H9 (cell line): ENCODE measurements around the gene ARHGEF5. TPM values are rescaled to one million over a fixed set of nuclear protein-coding genes. Genes with fewer than 3 reads are reported as not detected.

Source experiments
- DNase-seq: peaks from one replicate; pipeline ENCODE4 v3.0.0-alpha.2; 2017
- H2AFZ ChIP-seq: one replicate; pipeline ENCODE4 v1.6.1; 2013; ENCODE audit warnings: mild to moderate bottlenecking, low read length, control low read depth, moderate library complexity
- H2AK5ac ChIP-seq: 2 replicates; pipeline ENCODE4 v1.6.1; 2013; ENCODE audit warnings: low read length, control low read depth, mixed read lengths; ENCODE audit not compliant: insufficient read length
- H2BK120ac ChIP-seq: one replicate; pipeline ENCODE4 v1.6.1; 2013; ENCODE audit warnings: low read depth, mild to moderate bottlenecking, low read length, control low read depth, inconsistent platforms; ENCODE audit not compliant: poor library complexity, severe bottlenecking
- H2BK12ac ChIP-seq: 2 replicates; pipeline ENCODE4 v1.6.1; 2013; ENCODE audit warnings: low read length, control low read depth, mixed read lengths, low read depth; ENCODE audit not compliant: insufficient read length
- H2BK15ac ChIP-seq: 2 replicates; pipeline ENCODE4 v1.6.1; 2013; ENCODE audit warnings: low read depth, low read length, control low read depth
- H2BK20ac ChIP-seq: one replicate; pipeline ENCODE4 v1.6.1; 2013; ENCODE audit warnings: low read depth, mild to moderate bottlenecking, low read length, control low read depth, inconsistent platforms; ENCODE audit not compliant: poor library complexity, severe bottlenecking
- H2BK5ac ChIP-seq: 2 replicates; pipeline ENCODE4 v1.6.1; 2013; ENCODE audit warnings: low read length, control low read depth, mixed read lengths; ENCODE audit not compliant: insufficient read length
- H3K14ac ChIP-seq: 2 replicates; pipeline ENCODE4 v1.6.1; 2013; ENCODE audit warnings: low read length, control low read depth; ENCODE audit not compliant: insufficient read depth
- H3K18ac ChIP-seq: 2 replicates; pipeline ENCODE4 v1.6.1; 2013; ENCODE audit warnings: low read depth, mild to moderate bottlenecking, mixed read lengths, low read length, control low read depth; ENCODE audit not compliant: insufficient read length
- H3K23ac ChIP-seq: 2 replicates; pipeline ENCODE4 v1.6.1; 2013; ENCODE audit warnings: low read length, control low read depth, mixed read lengths, low read depth; ENCODE audit not compliant: insufficient read length
- H3K23me2 ChIP-seq: 2 replicates; pipeline ENCODE4 v1.6.1; 2013; ENCODE audit warnings: low read depth, mild to moderate bottlenecking, mixed read lengths, low read length, control low read depth; ENCODE audit not compliant: insufficient read length, poor library complexity, severe bottlenecking
- H3K27ac ChIP-seq: 2 replicates; pipeline ENCODE4 v1.5.1; 2013; ENCODE audit warnings: low read length, control low read depth, mixed read lengths, low read depth; ENCODE audit not compliant: insufficient read length
- H3K27me3 ChIP-seq: 2 replicates; pipeline ENCODE4 v1.6.1; 2013; ENCODE audit warnings: low read length, control low read depth, inconsistent platforms; ENCODE audit not compliant: insufficient read depth
- H3K4ac ChIP-seq: 2 replicates; pipeline ENCODE4 v1.6.1; 2013; ENCODE audit warnings: low read depth, mild to moderate bottlenecking, control low read depth, inconsistent platforms, low read length, moderate library complexity
- H3K4me1 ChIP-seq: 2 replicates; pipeline ENCODE4 v1.6.1; 2013; ENCODE audit warnings: low read length, control low read depth, inconsistent platforms; ENCODE audit not compliant: insufficient read depth
- H3K4me2 ChIP-seq: 2 replicates; pipeline ENCODE4 v1.6.1; 2013; ENCODE audit warnings: low read length, control low read depth, mixed read lengths; ENCODE audit not compliant: insufficient read length, insufficient read depth
- H3K56ac ChIP-seq: 2 replicates; pipeline ENCODE4 v1.6.1; 2013; ENCODE audit warnings: low read depth, mild to moderate bottlenecking, mixed read lengths, low read length, control low read depth; ENCODE audit not compliant: insufficient read length
- H3K79me1 ChIP-seq: 2 replicates; pipeline ENCODE4 v1.6.1; 2013; ENCODE audit warnings: low read depth, mild to moderate bottlenecking, moderate library complexity, low read length, control low read depth, inconsistent platforms; ENCODE audit not compliant: insufficient read depth, poor library complexity, severe bottlenecking
- H3K79me2 ChIP-seq: 2 replicates; pipeline ENCODE4 v1.6.1; 2013; ENCODE audit warnings: low read length, control low read depth, inconsistent platforms; ENCODE audit not compliant: insufficient read depth
- H3K9ac ChIP-seq: 2 replicates; pipeline ENCODE4 v1.6.1; 2013; ENCODE audit warnings: low read length, control low read depth, mixed read lengths; ENCODE audit not compliant: insufficient read length; ENCODE audit errors: extremely low read depth
- H3K9me3 ChIP-seq: one replicate; pipeline ENCODE4 v1.6.1; 2013; ENCODE audit warnings: low read depth, low read length, inconsistent platforms; ENCODE audit not compliant: control insufficient read depth
- H3T11ph ChIP-seq: one replicate; pipeline ENCODE4 v1.6.1; 2013; ENCODE audit warnings: mild to moderate bottlenecking, low read length, control low read depth, inconsistent platforms
- H4K20me1 ChIP-seq: one replicate; pipeline ENCODE4 v1.6.1; 2013; ENCODE audit not compliant: control insufficient read depth, insufficient read length, insufficient read depth
- H4K5ac ChIP-seq: 2 replicates; pipeline ENCODE4 v1.6.1; 2013; ENCODE audit warnings: low read depth, mild to moderate bottlenecking, mixed read lengths, low read length, control low read depth; ENCODE audit not compliant: insufficient read length
- H4K8ac ChIP-seq: replicated peaks from 2 replicates; pipeline ENCODE4 v1.6.1; 2013; ENCODE audit warnings: low read length, control low read depth, mixed read lengths, low read depth; ENCODE audit not compliant: insufficient read length
- H4K91ac ChIP-seq: 2 replicates; pipeline ENCODE4 v1.6.1; 2013; ENCODE audit warnings: low read depth, mild to moderate bottlenecking, moderate library complexity, mixed read lengths, low read length, control low read depth; ENCODE audit not compliant: insufficient read length
- H3K27ac Mint-ChIP-seq, 3 experiments: 2 replicates in 2 of 3; 3 replicates in 1 of 3; pipeline ENCODE4 v1.8.0; 2020 to 2021; ENCODE audit warnings: mixed read lengths in 3 of 3, mild to moderate bottlenecking in 1 of 3, moderate library complexity in 1 of 3
- H3K27me3 Mint-ChIP-seq: 2 replicates; pipeline ENCODE4 v1.8.0; 2021; ENCODE audit warnings: low read depth, mild to moderate bottlenecking, moderate library complexity, mixed read lengths
- H3K36me3 Mint-ChIP-seq, 3 experiments: 2 replicates in 2 of 3; 3 replicates in 1 of 3; pipeline ENCODE4 v1.8.0; 2020 to 2021; ENCODE audit warnings: low read depth in 3 of 3, mixed read lengths in 3 of 3; ENCODE audit not compliant: insufficient read depth in 1 of 3
- H3K4me1 Mint-ChIP-seq, 2 experiments: 2 replicates each; pipeline ENCODE4 v1.8.0; 2020; ENCODE audit warnings: mixed read lengths in 2 of 2
- H3K4me3 Mint-ChIP-seq, 2 experiments: 2 replicates in 1 of 2; 3 replicates in 1 of 2; pipeline ENCODE4 v1.8.0; 2020 to 2021; ENCODE audit warnings: mild to moderate bottlenecking in 2 of 2, mixed read lengths in 2 of 2, moderate library complexity in 1 of 2
- H3K9me3 Mint-ChIP-seq, 2 experiments: 2 replicates in 1 of 2; 3 replicates in 1 of 2; pipeline ENCODE4 v1.8.0; 2020; ENCODE audit warnings: mild to moderate bottlenecking in 2 of 2, mixed read lengths in 2 of 2, moderate library complexity in 1 of 2
- CTCF ChIP-seq: fragments of 200-600 bp; sonication (generic); conservative IDR thresholded peaks from 3 replicates; pipeline ENCODE4 v1.8.0; 2021; ENCODE audit warnings: antibody characterized with exemption, mild to moderate bottlenecking
- WGBS: extraction: QIAGEN DNeasy Blood & Tissue Kit; methylation state at CpG from one replicate; pipeline ENCODE4 v1.1.7; 2013; ENCODE audit warnings: missing lambda C conversion rate, low lambda C conversion rate, mixed read lengths; ENCODE audit not compliant: insufficient read length; ENCODE audit errors: extremely low coverage; 5-methylcytosine and 5-hydroxymethylcytosine counted together
- total RNA-seq: library from RNA; stranded (reverse); gene quantifications from 2 replicates; pipeline ENCODE4 v1.2.1, GENCODE V29; 2021

Gene ARHGEF5
- total RNA-seq, 1 experiment from 2014 or later = 33.9 TPM

- Histone ChIP-seq H3T11ph (no peak within 1 kb of the TSS), H3K27ac (no peak within 1 kb of the TSS), H2AK5ac (no peak within 1 kb of the TSS), H2BK5ac (no peak within 1 kb of the TSS), H3K79me1 (no peaks in the 10 kb centered on the region), H4K5ac (no peak within 1 kb of the TSS), H2BK20ac (no peak within 1 kb of the TSS), H3K23me2 (no peaks in the 10 kb centered on the region), H4K91ac (no peak within 1 kb of the TSS), H3K18ac (no peak within 1 kb of the TSS), H4K8ac (no peak within 1 kb of the TSS), H3K27me3 (no peaks in the 10 kb centered on the region), H3K14ac (no peak within 1 kb of the TSS), H3K56ac (no peak within 1 kb of the TSS), H3K4me1 (no peaks in the 10 kb centered on the region), H3K9me3 (no peaks in the 10 kb centered on the region), H2BK15ac (no peak within 1 kb of the TSS), H2BK12ac (no peak within 1 kb of the TSS), H3K4me2 (no peak within 1 kb of the TSS), H4K20me1 (no peaks in the 10 kb centered on the region), H3K79me2 (no peaks in the 10 kb centered on the region), H2AFZ (no peak within 1 kb of the TSS), H3K4ac (no peak within 1 kb of the TSS), H3K9ac (no peak within 1 kb of the TSS), H2BK120ac (no peak within 1 kb of the TSS), H3K23ac (no peak within 1 kb of the TSS)
- no peak for TF ChIP-seq CTCF
- WGBS = no CpG with 5 or more reads among the region's 39 CpGs
- no peaks in the 10 kb centered on the region for H3K9me3 Mint-ChIP-seq
- no peaks in the 10 kb centered on the region for H3K36me3 Mint-ChIP-seq
- H3K27ac Mint-ChIP-seq = no peak within 1 kb of the TSS; a peak in 1 of 7 replicates
- peaks cover 12% of the 10 kb centered on the region in 2 experiments for H3K4me1 Mint-ChIP-seq
- no peak for DNase-seq
- peaks cover 1% of the 10 kb centered on the region for H3K27me3 Mint-ChIP-seq
- H3K4me3 Mint-ChIP-seq = no peak within 1 kb of the TSS
Measured at GRCh38 chr7:144403649-144404061, 48.5 kb downstream of the ARHGEF5 start, which contains the start of gene NOBOX. NOBOX (minus strand) TSS chr7:144403693.
